Prostate gland (tissue), 2 donors: ENCODE data around the gene OR2T2. TPM values are rescaled to one million over a fixed set of nuclear protein-coding genes. Genes with fewer than 3 reads are reported as not detected.
"Not testable (repeated sequence)": the region's sequence is repeated elsewhere in the genome, so short reads cannot be mapped to it uniquely, and the experiment has no call there.

ENCODE experiments used
- DNase-seq: peaks from one replicate; pipeline ENCODE4 v3.0.0-alpha.2; 2019; ENCODE audit warnings: low spot score
- H3K27ac ChIP-seq, 2 donors: fragments of 200-600 bp; sonication (generic); 2 replicates each; pipeline ENCODE4 v1.5.1; 2017 to 2019
- H3K27me3 ChIP-seq: fragments of 200-600 bp; sonication (generic); replicated peaks from 2 replicates; pipeline ENCODE4 v1.5.1; 2019; ENCODE audit not compliant: insufficient read depth
- H3K36me3 ChIP-seq, 2 donors: fragments of 200-600 bp; sonication (generic); 1 replicate in 1 of 2; 2 replicates in 1 of 2; pipeline versions ENCODE4 v1.5.1 to v1.8.1; 2017 to 2019
- H3K4me1 ChIP-seq: fragments of 200-600 bp; sonication (generic); replicated peaks from 2 replicates; pipeline ENCODE4 v1.5.1; 2019
- H3K4me3 ChIP-seq, 2 donors: fragments of 200-600 bp; sonication (generic); 2 replicates each; pipeline ENCODE4 v1.5.1; 2017 to 2019
- H3K9me3 ChIP-seq: fragments of 200-600 bp; sonication (generic); 2 replicates; pipeline ENCODE4 v1.5.1; 2017
- CTCF ChIP-seq, 4 experiments: fragments of 200-600 bp in 2 of 4; fragments of 450-650 bp in 2 of 4; sonication (generic) in 2 of 4; IDR thresholded peaks; 1 replicate in 3 of 4; 2 replicates in 1 of 4; pipeline ENCODE4 v1.5.1; 2016 to 2019; ENCODE audit warnings: antibody characterized with exemption in 4 of 4, mild to moderate bottlenecking in 2 of 4, moderate library complexity in 2 of 4
- POLR2A ChIP-seq: fragments of 450-650 bp; IDR thresholded peaks from one replicate; pipeline ENCODE4 v1.6.1; 2016; ENCODE audit warnings: antibody characterized with exemption, mild to moderate bottlenecking
- POLR2AphosphoS5 ChIP-seq: sonication (generic); formaldehyde crosslinking; IDR thresholded peaks from one replicate; pipeline ENCODE4 v1.6.1; 2017; ENCODE audit warnings: antibody characterized with exemption
- WGBS: methylation state at CpG from one replicate; pipeline ENCODE4 v1.1.5; 2018; 5-methylcytosine and 5-hydroxymethylcytosine counted together
- intact Hi-C: fragments of 100-400 bp; cut with DNase I; formaldehyde crosslinking; loops from one replicate; pipeline ENCODE4 v1.14.2; 2022
- total RNA-seq, 2 donors: library from RNA; depleted of rRNA; stranded (reverse); fragments of >200 nt; gene quantifications; one replicate each; pipeline ENCODE4 v1.1.0, GENCODE V29; 2016

OR2T2 gene
- total RNA-seq, result not detected

- H3K27me3 ChIP-seq, H3K9me3 ChIP-seq, H3K4me1 ChIP-seq, H3K4me3 ChIP-seq, intact Hi-C loops, DNase-seq, H3K36me3 ChIP-seq, H3K27ac ChIP-seq: not testable (repeated sequence)
- WGBS, result 45% methylated on average over 2 of the region's 2 CpGs
These were observed at the start of gene OR2T2 for GRCh38 chr1:248445399-248445798. TSS of gene OR2T2 (plus strand) at chr1:248445637. CDS start at chr1:248452798, 7,161 bp downstream.

- H3K4me3 ChIP-seq, result no peak within 1 kb of the TSS
- DNase-seq, result no peak
- TF ChIP-seq POLR2A, result no peak
- no peak for TF ChIP-seq CTCF (IDR thresholded peaks at IDR 0.05)
- TF ChIP-seq POLR2AphosphoS5, result no peak
- no peaks in the 10 kb centered on the region for H3K4me1 ChIP-seq
- 65% methylated on average over 3 of the region's 3 CpGs for WGBS
- H3K9me3 ChIP-seq, result no peaks in the 10 kb centered on the region
- intact Hi-C loops, result no loop called here
- H3K27ac ChIP-seq, result no peak within 1 kb of the TSS
- no peaks in the 10 kb centered on the region for H3K27me3 ChIP-seq
- no peaks in the 10 kb centered on the region for H3K36me3 ChIP-seq
These were observed 42.7 kb upstream of the OR2T2 start, which contains the start of gene OR2T1 for GRCh38 chr1:248402748-248403147. TSS of gene OR2T1 (plus strand) at chr1:248403048. CDS start at chr1:248406148, 3,100 bp downstream.

- no peak for TF ChIP-seq CTCF (IDR thresholded peaks at IDR 0.05)
- no peak for TF ChIP-seq POLR2A
- TF ChIP-seq POLR2AphosphoS5, result no peak
- DNase-seq, result no peak
- intact Hi-C loops, result no loop called here
- Histone ChIP-seq H3K4me1 (no peaks in the 10 kb centered on the region), H3K9me3 (no peaks in the 10 kb centered on the region), H3K4me3 (no peak overlapping the region), H3K27ac (no peak overlapping the region), H3K36me3 (no peaks in the 10 kb centered on the region), H3K27me3 (no peaks in the 10 kb centered on the region)
- 87% methylated on average over 6 of the region's 6 CpGs for WGBS
These were observed 41.4 kb upstream of the OR2T2 start for GRCh38 chr1:248404024-248404423.

- intact Hi-C loops, result no loop called here
- no peaks in the 10 kb centered on the region for H3K27me3 ChIP-seq
- H3K4me3 ChIP-seq, result no peak overlapping the region
- WGBS, result 72% methylated on average over 8 of the region's 8 CpGs
- H3K27ac ChIP-seq, result no peak overlapping the region
- no peaks in the 10 kb centered on the region for H3K9me3 ChIP-seq
- H3K36me3 ChIP-seq, result no peaks in the 10 kb centered on the region
- no peak for DNase-seq
- no peaks in the 10 kb centered on the region for H3K4me1 ChIP-seq
- TF ChIP-seq POLR2A, result no peak
- no peak for TF ChIP-seq POLR2AphosphoS5
- TF ChIP-seq CTCF (IDR thresholded peaks at IDR 0.05), result no peak
These were observed 38.4 kb upstream of the OR2T2 start for GRCh38 chr1:248406721-248407692.

- no peak for DNase-seq
These were observed 29.2 kb upstream of the OR2T2 start for GRCh38 chr1:248416226-248416625.

More at GRCh38 chr1:248416226-248416625, 29.2 kb upstream of the OR2T2 start:
- no peaks in the 10 kb centered on the region for H3K9me3 ChIP-seq
- H3K36me3 ChIP-seq, result no peaks in the 10 kb centered on the region
- intact Hi-C loops, result no loop called here
- H3K4me1 ChIP-seq, result no peaks in the 10 kb centered on the region
- H3K4me3 ChIP-seq, result no peak overlapping the region
- TF ChIP-seq POLR2AphosphoS5 (no peak), CTCF (IDR thresholded peaks at IDR 0.05) (no peak), POLR2A (no peak)
- WGBS, result 63% methylated on average over 3 of the region's 3 CpGs
- no peak overlapping the region for H3K27ac ChIP-seq
- H3K27me3 ChIP-seq, result no peaks in the 10 kb centered on the region
